Hepatocyte (in vitro differentiated cells): ENCODE results near the gene DPYD.

Experiments
- CTCF ChIP-seq: fragments of 200-600 bp; sonication (generic); IDR thresholded peaks from 2 replicates; pipeline ENCODE4 v1.5.1; 2016; ENCODE audit warnings: antibody characterized with exemption, mild to moderate bottlenecking; ENCODE audit not compliant: poor library complexity
- EZH2phosphoT487 ChIP-seq: fragments of 200-600 bp; sonication (generic); IDR thresholded peaks from one replicate; pipeline ENCODE4 v1.6.1; 2018; ENCODE audit warnings: antibody characterized with exemption, mild to moderate bottlenecking, low read depth, moderate library complexity; ENCODE audit not compliant: unreplicated experiment, severe bottlenecking

GRCh38 chr1:97366984-97367383 lies 553.9 kb downstream of the DPYD start:
- no peak for TF ChIP-seq CTCF
- TF ChIP-seq EZH2phosphoT487: no peak
